Measurements from ENCODE around the gene NDUFS6. TPM values are rescaled to one million over a fixed set of nuclear protein-coding genes. Genes with fewer than 3 reads are reported as not detected.

NDUFS6 gene
- total and polyA plus RNA-seq, 10 donors: 18.2 to 74.2 (median 29.2) TPM

- DNase-seq: no peak
- TF ChIP-seq POLR2AphosphoS5 (IDR thresholded peaks at IDR 0.05): no peak
- TF ChIP-seq, protein P1, sequence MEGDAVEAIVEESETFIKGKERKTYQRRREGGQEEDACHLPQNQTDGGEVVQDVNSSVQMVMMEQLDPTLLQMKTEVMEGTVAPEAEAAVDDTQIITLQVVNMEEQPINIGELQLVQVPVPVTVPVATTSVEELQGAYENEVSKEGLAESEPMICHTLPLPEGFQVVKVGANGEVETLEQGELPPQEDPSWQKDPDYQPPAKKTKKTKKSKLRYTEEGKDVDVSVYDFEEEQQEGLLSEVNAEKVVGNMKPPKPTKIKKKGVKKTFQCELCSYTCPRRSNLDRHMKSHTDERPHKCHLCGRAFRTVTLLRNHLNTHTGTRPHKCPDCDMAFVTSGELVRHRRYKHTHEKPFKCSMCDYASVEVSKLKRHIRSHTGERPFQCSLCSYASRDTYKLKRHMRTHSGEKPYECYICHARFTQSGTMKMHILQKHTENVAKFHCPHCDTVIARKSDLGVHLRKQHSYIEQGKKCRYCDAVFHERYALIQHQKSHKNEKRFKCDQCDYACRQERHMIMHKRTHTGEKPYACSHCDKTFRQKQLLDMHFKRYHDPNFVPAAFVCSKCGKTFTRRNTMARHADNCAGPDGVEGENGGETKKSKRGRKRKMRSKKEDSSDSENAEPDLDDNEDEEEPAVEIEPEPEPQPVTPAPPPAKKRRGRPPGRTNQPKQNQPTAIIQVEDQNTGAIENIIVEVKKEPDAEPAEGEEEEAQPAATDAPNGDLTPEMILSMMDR (IDR thresholded peaks at IDR 0.05 in 8 of 11, conservative IDR thresholded peaks at IDR 0.05 in 3 of 11): no peak
- no peak for TF ChIP-seq POLR2A (IDR thresholded peaks at IDR 0.05)
- peaks cover 0 to 69% (median 5%) of the 10 kb centered on the region in 7 donors for H3K27me3 ChIP-seq (replicated peaks in 1 of 7)
Observed at GRCh38 chr5:1834022-1834551, 32.9 kb downstream of the NDUFS6 start.

DNA sequence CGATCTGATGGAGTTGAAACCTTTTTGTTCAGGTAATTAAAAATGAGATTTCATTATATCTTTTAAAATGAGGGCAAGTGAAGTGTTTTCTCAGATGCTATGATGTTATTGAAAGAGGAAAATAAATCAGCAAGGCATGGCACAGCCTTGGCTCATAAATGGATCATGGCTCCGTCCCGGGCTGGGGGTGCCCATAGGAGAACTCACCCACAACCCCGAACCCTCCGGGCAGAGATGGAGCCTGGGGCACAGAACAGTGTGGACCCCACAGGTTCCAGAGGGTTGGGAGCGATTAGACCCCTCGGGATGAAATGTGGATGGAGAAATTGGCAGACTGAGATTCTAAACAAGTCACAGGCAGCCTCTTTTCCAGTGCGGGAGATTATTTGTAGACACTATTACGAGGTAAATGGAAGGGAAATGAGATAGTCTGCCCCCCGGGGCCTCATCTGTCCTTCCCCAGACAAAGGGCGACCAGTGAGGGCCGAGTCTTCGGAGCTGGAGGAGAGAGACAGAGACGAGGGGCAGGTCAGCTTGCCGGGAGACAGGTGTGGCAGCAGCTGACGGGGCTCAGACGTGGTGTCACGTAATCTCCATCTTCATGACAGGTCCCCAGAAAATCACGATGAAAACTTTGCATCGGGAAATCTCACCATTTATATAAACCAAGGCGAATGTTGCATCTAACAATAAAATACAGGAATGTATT lies 33.7 kb downstream of the NDUFS6 start:
- H3K36me3 ChIP-seq: peaks cover 0 to 6% (median 0%) of the 10 kb centered on the region in 6 donors
- TF ChIP-seq, protein P1 (IDR thresholded peaks at IDR 0.05 in 8 of 11, conservative IDR thresholded peaks at IDR 0.05 in 3 of 11): no peak
- no peak for TF ChIP-seq POLR2AphosphoS5 (IDR thresholded peaks at IDR 0.05)
- TF ChIP-seq POLR2A (IDR thresholded peaks at IDR 0.05): no peak
- H3K4me3 ChIP-seq: no peak overlapping the region
- H3K27ac ChIP-seq: no peak overlapping the region
- H3K9me3 ChIP-seq: no peaks in the 10 kb centered on the region
- no peaks in the 10 kb centered on the region for H3K4me1 ChIP-seq
- intact Hi-C loops (cut with DNase I; ENCODE audit: low total_unique reads): no loop called here
- WGBS, 5 donors: 61 to 71% (median 69%) methylated on average over 21 of the region's 21 CpGs
- peak; percentile 56 for DNase-seq
- H3K27me3 ChIP-seq (replicated peaks in 1 of 7): peaks cover 0 to 77% (median 5%) of the 10 kb centered on the region in 7 donors

More at GRCh38 chr5:1834022-1834551, 32.9 kb downstream of the NDUFS6 start:
- H3K27ac ChIP-seq: no peak overlapping the region
- H3K36me3 ChIP-seq: peaks cover 0 to 6% (median 0%) of the 10 kb centered on the region in 6 donors
- no peaks in the 10 kb centered on the region for H3K4me1 ChIP-seq
- intact Hi-C loops (cut with DNase I; ENCODE audit: low total_unique reads): no loop called here
- 79 to 83% (median 81%) methylated on average over 20 to 22 of the region's 22 CpGs for WGBS, 5 donors
- H3K9me3 ChIP-seq: no peaks in the 10 kb centered on the region
- no peak overlapping the region for H3K4me3 ChIP-seq

DNA sequence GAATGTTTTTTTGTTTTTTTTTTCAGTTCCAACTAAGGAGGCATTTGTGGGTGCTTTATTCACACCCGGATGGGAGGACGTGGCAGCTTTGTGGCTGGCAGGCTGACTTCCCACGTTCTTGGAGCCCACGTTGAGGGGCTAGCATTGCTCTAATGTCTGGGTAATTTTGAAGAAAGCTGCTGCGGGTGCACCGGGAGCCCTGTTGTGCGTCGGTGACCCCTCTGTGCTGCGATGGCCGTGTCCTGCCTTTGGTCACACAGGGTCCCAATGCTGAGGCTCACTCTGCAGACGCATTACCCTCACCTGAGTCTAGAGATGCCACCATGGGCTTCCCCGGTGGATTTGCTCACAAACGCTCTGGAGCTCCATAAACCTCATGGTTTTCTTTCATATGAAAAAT lies 34.2 kb downstream of the NDUFS6 start:
- no peaks in the 10 kb centered on the region for H3K4me1 ChIP-seq
- H3K36me3 ChIP-seq: peaks cover 0 to 6% (median 0%) of the 10 kb centered on the region in 6 donors
- no peak for TF ChIP-seq POLR2AphosphoS5 (IDR thresholded peaks at IDR 0.05)
- no peak for TF ChIP-seq POLR2A (IDR thresholded peaks at IDR 0.05)
- TF ChIP-seq, protein P1 (IDR thresholded peaks at IDR 0.05 in 8 of 11, conservative IDR thresholded peaks at IDR 0.05 in 3 of 11): no peak
- no peak overlapping the region for H3K4me3 ChIP-seq
- H3K27me3 ChIP-seq (replicated peaks in 1 of 7): peaks cover 0 to 83% (median 9%) of the 10 kb centered on the region in 7 donors
- no peak overlapping the region for H3K27ac ChIP-seq
- intact Hi-C loops (cut with DNase I; ENCODE audit: low total_unique reads): no loop called here
- WGBS, 5 donors: 78 to 86% (median 82%) methylated on average over 13 of the region's 13 CpGs
- no peaks in the 10 kb centered on the region for H3K9me3 ChIP-seq
- peak; percentile 32 for DNase-seq

DNA sequence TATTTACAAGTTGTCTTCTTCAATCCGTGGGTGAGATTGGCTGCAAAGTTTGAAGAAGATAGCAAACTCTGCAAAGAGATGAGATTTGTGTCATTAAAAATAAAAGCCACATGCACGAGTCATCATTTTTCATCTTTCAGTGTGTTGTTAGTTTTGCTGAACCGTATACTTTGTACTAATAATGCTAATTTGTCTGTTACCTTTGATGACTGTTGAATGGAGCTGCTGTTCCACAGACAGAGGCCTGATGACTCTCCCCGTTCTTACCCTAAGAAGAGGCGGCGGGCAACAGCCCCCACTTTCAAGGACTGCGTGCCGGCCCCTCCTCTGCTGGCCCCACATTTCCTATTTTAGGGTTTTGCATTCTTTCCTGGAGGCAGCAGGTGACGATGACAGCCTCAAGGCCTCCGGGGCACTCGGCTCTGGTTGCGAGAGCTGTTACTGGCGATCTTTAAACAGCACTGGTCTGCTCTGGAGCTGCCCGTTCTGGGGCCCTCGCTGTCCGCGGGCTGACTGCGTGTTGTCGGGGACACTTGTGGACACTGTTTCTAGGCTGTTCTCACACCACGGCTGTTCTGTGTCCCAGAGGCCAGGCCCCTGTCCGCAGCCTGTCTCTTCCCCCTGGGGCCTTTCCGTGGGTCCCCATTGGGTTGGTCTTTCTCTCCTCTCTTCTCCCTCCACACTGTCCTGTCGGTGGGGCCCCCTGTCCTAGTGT lies 35.1 kb downstream of the NDUFS6 start:
- H3K27ac ChIP-seq: no peak overlapping the region
- intact Hi-C loops (cut with DNase I; ENCODE audit: low total_unique reads): no loop called here
- H3K27me3 ChIP-seq (replicated peaks in 1 of 7): peaks cover 3 to 92% (median 17%) of the 10 kb centered on the region in 7 donors

More for the DNA sequence above, 35.1 kb downstream of the NDUFS6 start:
- no peaks in the 10 kb centered on the region for H3K36me3 ChIP-seq
- 57 to 68% (median 62%) methylated on average over 22 to 23 of the region's 23 CpGs for WGBS, 5 donors
- TF ChIP-seq POLR2A (IDR thresholded peaks at IDR 0.05): no peak
- TF ChIP-seq, protein P1 (IDR thresholded peaks at IDR 0.05 in 8 of 11, conservative IDR thresholded peaks at IDR 0.05 in 3 of 11): no peak
- TF ChIP-seq POLR2AphosphoS5 (IDR thresholded peaks at IDR 0.05): no peak
- no peak overlapping the region for H3K4me3 ChIP-seq
- H3K9me3 ChIP-seq: no peaks in the 10 kb centered on the region
- DNase-seq: peak; percentile 53
- no peaks in the 10 kb centered on the region for H3K4me1 ChIP-seq
